GM12878 (cell line): ENCODE measurements around the gene SUFU. TPM values are rescaled to one million over a fixed set of nuclear protein-coding genes. Genes with fewer than 3 reads are reported as not detected.

Source experiments
- polyA plus RNA-seq, 11 experiments: library from polyadenylated mRNA; depleted of rRNA in 4 of 11; unstranded in 6 of 11; stranded (reverse) in 5 of 11; fragments of >200 nt; fragmentation: Nextera tagmentation in 4 of 11; fragmentation: Illumina TruSeq in 1 of 11; extraction: Ambion mirVana in 4 of 11; extraction: Trizol in 1 of 11; gene quantifications; 1 replicate in 1 of 11; 2 replicates in 10 of 11; pipeline versions ENCODE4 v1.2.1 to v1.2.3, GENCODE V29; 2011 to 2016; ENCODE audit warnings: inconsistent platforms in 2 of 11, missing spikeins in 2 of 11, low read depth in 1 of 11
- small RNA-seq: library from RNA; depleted of rRNA; stranded (forward); fragments of <200 nt; gene quantifications from one replicate; pipeline ENCODE3, GENCODE V24; 2014
- total RNA-seq, 4 experiments: library from RNA; depleted of rRNA in 3 of 4; stranded (reverse); fragments of >200 nt in 3 of 4; fragmentation: Illumina TruSeq in 1 of 4; extraction: Trizol in 1 of 4; gene quantifications; 2 replicates each; pipeline versions ENCODE4 v1.2.1 to v1.2.3, GENCODE V29; 2013 to 2021

SUFU gene
- total and polyA plus RNA-seq, 10 of the 15 experiments (the other 5 are each of a cell fraction or from before 2014, with no cell fraction given) = 0.68 to 7.7 (median 2.4) TPM

Small RNA genes within 50 kb of the gene (small RNA-seq; reads per million reads assigned to genes)
- not detected for gene RNU6-43P

Other genes with a start within 250 kb of the SUFU start
Only the 7 nearest of the 10 such genes appear.
- gene NFKB2, start 108.3 kb upstream of the SUFU start, total RNA-seq (2014; rRNA removed) = 108 and 111 TPM in 2 replicates
- gene NFKB2, start 108.3 kb upstream of the SUFU start, total RNA-seq (2014; rRNA removed; fragmentation: Illumina TruSeq; extraction: Trizol) = 42.4 and 43.7 TPM in 2 replicates
- 144 and 145 TPM in 2 replicates for gene NFKB2, start 108.3 kb upstream of the SUFU start, total RNA-seq (2021)
- gene NFKB2, start 108.3 kb upstream of the SUFU start, polyA plus RNA-seq (2011; rRNA removed) = 62.4 and 113 TPM in 2 replicates
- gene NFKB2, start 108.3 kb upstream of the SUFU start, polyA plus RNA-seq (2014; fragmentation: Illumina TruSeq; extraction: Trizol) = 49.9 and 56.4 TPM in 2 replicates
- gene NFKB2, start 108.3 kb upstream of the SUFU start, polyA plus RNA-seq (2014; fragmentation: Nextera tagmentation; extraction: Ambion mirVana) = 1 to 10 TPM in 1 of 2 experiments, under 1 TPM in 1; 0.56 to 1.3 TPM
- 109 and 119 TPM in 2 replicates for gene NFKB2, start 108.3 kb upstream of the SUFU start, polyA plus RNA-seq (2014; rRNA removed)
- 10 to 100 TPM; 31.4 to 32.0 TPM for gene NFKB2, start 108.3 kb upstream of the SUFU start, polyA plus RNA-seq (2016; fragmentation: Nextera tagmentation; extraction: Ambion mirVana)
- gene PSD, start 85.2 kb upstream of the SUFU start, total RNA-seq (2014; rRNA removed) = 0.11 and 0.27 TPM in 2 replicates
- 0.09 and 0.18 TPM in 2 replicates for gene PSD, start 85.2 kb upstream of the SUFU start, total RNA-seq (2014; rRNA removed; fragmentation: Illumina TruSeq; extraction: Trizol)
- gene PSD, start 85.2 kb upstream of the SUFU start, total RNA-seq (2021) = 0.16 and 0.56 TPM in 2 replicates
- gene PSD, start 85.2 kb upstream of the SUFU start, polyA plus RNA-seq (2011; rRNA removed) = 0.41 and 0.55 TPM in 2 replicates
- gene PSD, start 85.2 kb upstream of the SUFU start, polyA plus RNA-seq (2014; fragmentation: Illumina TruSeq; extraction: Trizol) = 0.16 TPM in 1 of 2 replicates, not detected in the other
- gene PSD, start 85.2 kb upstream of the SUFU start, polyA plus RNA-seq (2014; fragmentation: Nextera tagmentation; extraction: Ambion mirVana) = not detected
- gene PSD, start 85.2 kb upstream of the SUFU start, polyA plus RNA-seq (2014; rRNA removed) = 0.25 and 0.77 TPM in 2 replicates
- gene PSD, start 85.2 kb upstream of the SUFU start, polyA plus RNA-seq (2016; fragmentation: Nextera tagmentation; extraction: Ambion mirVana) = 1 to 10 TPM; 1.7 to 2.0 TPM
- gene FBXL15, start 83.1 kb upstream of the SUFU start, total RNA-seq (2014; rRNA removed) = 13.8 and 14.4 TPM in 2 replicates
- gene FBXL15, start 83.1 kb upstream of the SUFU start, total RNA-seq (2014; rRNA removed; fragmentation: Illumina TruSeq; extraction: Trizol) = 1.8 and 1.9 TPM in 2 replicates
- 13.5 and 14.7 TPM in 2 replicates for gene FBXL15, start 83.1 kb upstream of the SUFU start, total RNA-seq (2021)
- gene FBXL15, start 83.1 kb upstream of the SUFU start, polyA plus RNA-seq (2011; rRNA removed) = 1.3 and 3.1 TPM in 2 replicates
- gene FBXL15, start 83.1 kb upstream of the SUFU start, polyA plus RNA-seq (2014; fragmentation: Illumina TruSeq; extraction: Trizol) = 0.11 and 0.54 TPM in 2 replicates
- gene FBXL15, start 83.1 kb upstream of the SUFU start, polyA plus RNA-seq (2014; fragmentation: Nextera tagmentation; extraction: Ambion mirVana) = under 1 TPM; 0.13 to 0.66 TPM
- gene FBXL15, start 83.1 kb upstream of the SUFU start, polyA plus RNA-seq (2014; rRNA removed) = 12.6 and 15.3 TPM in 2 replicates
- 10 to 100 TPM; 19.5 to 21.3 TPM for gene FBXL15, start 83.1 kb upstream of the SUFU start, polyA plus RNA-seq (2016; fragmentation: Nextera tagmentation; extraction: Ambion mirVana)
- gene CUEDC2, start 71.4 kb upstream of the SUFU start, total RNA-seq (2014; rRNA removed) = 66.5 and 67.6 TPM in 2 replicates
- gene CUEDC2, start 71.4 kb upstream of the SUFU start, total RNA-seq (2014; rRNA removed; fragmentation: Illumina TruSeq; extraction: Trizol) = 47.8 and 49.6 TPM in 2 replicates
- gene CUEDC2, start 71.4 kb upstream of the SUFU start, total RNA-seq (2021) = 82.5 and 85.5 TPM in 2 replicates
- gene CUEDC2, start 71.4 kb upstream of the SUFU start, polyA plus RNA-seq (2011; rRNA removed) = 21.7 and 31.5 TPM in 2 replicates
- gene CUEDC2, start 71.4 kb upstream of the SUFU start, polyA plus RNA-seq (2014; fragmentation: Illumina TruSeq; extraction: Trizol) = 34.4 and 84.2 TPM in 2 replicates
- gene CUEDC2, start 71.4 kb upstream of the SUFU start, polyA plus RNA-seq (2014; fragmentation: Nextera tagmentation; extraction: Ambion mirVana) = 10 to 100 TPM; 20.4 to 45.2 TPM
- gene CUEDC2, start 71.4 kb upstream of the SUFU start, polyA plus RNA-seq (2014; rRNA removed) = 75.9 and 88.0 TPM in 2 replicates
- 100 to 1,000 TPM; 116 to 121 TPM for gene CUEDC2, start 71.4 kb upstream of the SUFU start, polyA plus RNA-seq (2016; fragmentation: Nextera tagmentation; extraction: Ambion mirVana)
- 0.60 and 1.1 TPM in 2 replicates for gene C10orf95, start 52.4 kb upstream of the SUFU start, total RNA-seq (2014; rRNA removed)
- 0.09 TPM in 1 of 2 replicates, not detected in the other for gene C10orf95, start 52.4 kb upstream of the SUFU start, total RNA-seq (2014; rRNA removed; fragmentation: Illumina TruSeq; extraction: Trizol)
- gene C10orf95, start 52.4 kb upstream of the SUFU start, total RNA-seq (2021) = 0.19 and 0.33 TPM in 2 replicates
- 0.06 and 0.11 TPM in 2 replicates for gene C10orf95, start 52.4 kb upstream of the SUFU start, polyA plus RNA-seq (2011; rRNA removed)
- gene C10orf95, start 52.4 kb upstream of the SUFU start, polyA plus RNA-seq (2014; fragmentation: Illumina TruSeq; extraction: Trizol) = 0.29 TPM in 2 replicates
- under 1 TPM; 0.06 to 0.07 TPM for gene C10orf95, start 52.4 kb upstream of the SUFU start, polyA plus RNA-seq (2014; fragmentation: Nextera tagmentation; extraction: Ambion mirVana)
- gene C10orf95, start 52.4 kb upstream of the SUFU start, polyA plus RNA-seq (2014; rRNA removed) = 0.49 and 0.65 TPM in 2 replicates
- under 1 TPM; 0.34 to 0.63 TPM for gene C10orf95, start 52.4 kb upstream of the SUFU start, polyA plus RNA-seq (2016; fragmentation: Nextera tagmentation; extraction: Ambion mirVana)
- gene ACTR1A, start 1.3 kb upstream of the SUFU start, total RNA-seq (2014; rRNA removed) = 74.7 and 78.7 TPM in 2 replicates
- 59.9 and 61.5 TPM in 2 replicates for gene ACTR1A, start 1.3 kb upstream of the SUFU start, total RNA-seq (2014; rRNA removed; fragmentation: Illumina TruSeq; extraction: Trizol)
- gene ACTR1A, start 1.3 kb upstream of the SUFU start, total RNA-seq (2021) = 78.4 and 80.0 TPM in 2 replicates
- gene ACTR1A, start 1.3 kb upstream of the SUFU start, polyA plus RNA-seq (2011; rRNA removed) = 67.2 and 97.2 TPM in 2 replicates
- 58.3 and 77.9 TPM in 2 replicates for gene ACTR1A, start 1.3 kb upstream of the SUFU start, polyA plus RNA-seq (2014; fragmentation: Illumina TruSeq; extraction: Trizol)
- gene ACTR1A, start 1.3 kb upstream of the SUFU start, polyA plus RNA-seq (2014; fragmentation: Nextera tagmentation; extraction: Ambion mirVana) = 10 to 100 TPM; 43.0 to 54.5 TPM
- gene ACTR1A, start 1.3 kb upstream of the SUFU start, polyA plus RNA-seq (2014; rRNA removed) = 82.8 and 93.5 TPM in 2 replicates
- gene ACTR1A, start 1.3 kb upstream of the SUFU start, polyA plus RNA-seq (2016; fragmentation: Nextera tagmentation; extraction: Ambion mirVana) = 100 to 1,000 TPM; 107 to 110 TPM
- 18.7 and 19.0 TPM in 2 replicates for gene TRIM8, start 140.5 kb downstream of the SUFU start, total RNA-seq (2014; rRNA removed)
- 13.5 and 15.9 TPM in 2 replicates for gene TRIM8, start 140.5 kb downstream of the SUFU start, total RNA-seq (2014; rRNA removed; fragmentation: Illumina TruSeq; extraction: Trizol)
- 44.2 and 53.2 TPM in 2 replicates for gene TRIM8, start 140.5 kb downstream of the SUFU start, total RNA-seq (2021)
- 16.6 and 26.9 TPM in 2 replicates for gene TRIM8, start 140.5 kb downstream of the SUFU start, polyA plus RNA-seq (2011; rRNA removed)
- gene TRIM8, start 140.5 kb downstream of the SUFU start, polyA plus RNA-seq (2014; fragmentation: Illumina TruSeq; extraction: Trizol) = 9.9 and 22.4 TPM in 2 replicates
- 1 to 10 TPM; 7.9 to 9.5 TPM for gene TRIM8, start 140.5 kb downstream of the SUFU start, polyA plus RNA-seq (2014; fragmentation: Nextera tagmentation; extraction: Ambion mirVana)
- gene TRIM8, start 140.5 kb downstream of the SUFU start, polyA plus RNA-seq (2014; rRNA removed) = 33.5 and 37.5 TPM in 2 replicates
- 10 to 100 TPM; 27.3 to 27.6 TPM for gene TRIM8, start 140.5 kb downstream of the SUFU start, polyA plus RNA-seq (2016; fragmentation: Nextera tagmentation; extraction: Ambion mirVana)